ENCODE measurements around the gene MYO9A.

DNA sequence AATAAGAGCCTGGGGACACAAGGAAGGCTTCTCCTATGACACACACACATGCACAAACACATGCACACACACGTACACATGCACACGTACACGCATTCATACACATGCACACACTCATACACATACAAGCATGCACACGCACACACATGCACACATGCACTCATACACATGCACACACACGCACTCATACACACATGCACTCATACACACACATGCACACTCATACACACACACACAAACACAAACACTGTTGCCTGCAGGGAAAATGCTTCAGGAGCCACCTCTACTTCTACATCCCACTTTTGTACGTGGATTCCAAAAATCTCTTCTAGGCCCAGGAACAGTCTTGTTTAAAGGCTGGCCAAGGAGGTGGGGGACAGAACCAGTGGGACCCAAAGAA, 328.3 kb downstream of the MYO9A start:
- TF ChIP-seq SMC3 (IDR thresholded peaks at IDR 0.05; ENCODE audit: borderline replicate concordance, low read length) (no peak), CUX1 (IDR thresholded peaks at IDR 0.05; ENCODE audit: insufficient replicate concordance, low read depth, low read length) (no peak), REST (IDR thresholded peaks at IDR 0.05; ENCODE audit: low read depth, low read length) (no peak), TCF7 (IDR thresholded peaks at IDR 0.05; ENCODE audit: borderline replicate concordance) (no peak)
- TF ChIP-seq, protein P1, sequence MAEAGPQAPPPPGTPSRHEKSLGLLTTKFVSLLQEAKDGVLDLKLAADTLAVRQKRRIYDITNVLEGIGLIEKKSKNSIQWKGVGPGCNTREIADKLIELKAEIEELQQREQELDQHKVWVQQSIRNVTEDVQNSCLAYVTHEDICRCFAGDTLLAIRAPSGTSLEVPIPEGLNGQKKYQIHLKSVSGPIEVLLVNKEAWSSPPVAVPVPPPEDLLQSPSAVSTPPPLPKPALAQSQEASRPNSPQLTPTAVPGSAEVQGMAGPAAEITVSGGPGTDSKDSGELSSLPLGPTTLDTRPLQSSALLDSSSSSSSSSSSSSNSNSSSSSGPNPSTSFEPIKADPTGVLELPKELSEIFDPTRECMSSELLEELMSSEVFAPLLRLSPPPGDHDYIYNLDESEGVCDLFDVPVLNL (IDR thresholded peaks at IDR 0.05; ENCODE audit: low read depth, low read length): no peak

Data from GM12878 (cell line).